PC-3 (cell line): ENCODE data around the gene RALBP1.

Source experiments
- EZH2phosphoT487 ChIP-seq: fragments of 300-600 bp; sonication (generic); IDR thresholded peaks from 2 replicates; pipeline ENCODE4 v1.6.1; 2018; ENCODE audit warnings: mild to moderate bottlenecking, antibody characterized with exemption, low read length, borderline replicate concordance
- TF ChIP-seq, protein P1 (sequence below): fragments of 300-600 bp; sonication (generic); conservative IDR thresholded peaks from 2 replicates; pipeline ENCODE4 v1.5.1; 2017; ENCODE audit warnings: antibody characterized with exemption, low read depth, mild to moderate bottlenecking, low read length

DNA sequence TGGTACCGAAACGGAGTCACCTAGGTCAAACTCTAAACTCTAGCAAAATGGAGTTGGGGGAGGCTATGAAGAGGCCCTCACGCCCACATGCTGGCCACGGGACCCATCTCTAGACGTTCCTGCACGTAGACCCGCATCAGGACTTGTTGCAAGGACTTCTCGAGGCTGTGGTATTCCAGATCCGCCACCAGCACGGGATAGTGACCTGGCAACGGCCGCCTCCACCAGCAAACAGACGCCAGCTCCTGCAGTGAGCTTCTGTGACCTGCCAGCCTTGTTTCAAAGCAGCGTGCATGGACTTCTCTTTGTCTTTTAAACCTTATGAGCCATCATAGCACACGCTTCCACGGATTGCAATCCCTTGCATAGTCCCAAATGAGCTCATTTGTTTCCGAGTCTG is 40.3 kb upstream of the RALBP1 start:
- TF ChIP-seq, protein P1, sequence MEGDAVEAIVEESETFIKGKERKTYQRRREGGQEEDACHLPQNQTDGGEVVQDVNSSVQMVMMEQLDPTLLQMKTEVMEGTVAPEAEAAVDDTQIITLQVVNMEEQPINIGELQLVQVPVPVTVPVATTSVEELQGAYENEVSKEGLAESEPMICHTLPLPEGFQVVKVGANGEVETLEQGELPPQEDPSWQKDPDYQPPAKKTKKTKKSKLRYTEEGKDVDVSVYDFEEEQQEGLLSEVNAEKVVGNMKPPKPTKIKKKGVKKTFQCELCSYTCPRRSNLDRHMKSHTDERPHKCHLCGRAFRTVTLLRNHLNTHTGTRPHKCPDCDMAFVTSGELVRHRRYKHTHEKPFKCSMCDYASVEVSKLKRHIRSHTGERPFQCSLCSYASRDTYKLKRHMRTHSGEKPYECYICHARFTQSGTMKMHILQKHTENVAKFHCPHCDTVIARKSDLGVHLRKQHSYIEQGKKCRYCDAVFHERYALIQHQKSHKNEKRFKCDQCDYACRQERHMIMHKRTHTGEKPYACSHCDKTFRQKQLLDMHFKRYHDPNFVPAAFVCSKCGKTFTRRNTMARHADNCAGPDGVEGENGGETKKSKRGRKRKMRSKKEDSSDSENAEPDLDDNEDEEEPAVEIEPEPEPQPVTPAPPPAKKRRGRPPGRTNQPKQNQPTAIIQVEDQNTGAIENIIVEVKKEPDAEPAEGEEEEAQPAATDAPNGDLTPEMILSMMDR = no peak
- TF ChIP-seq EZH2phosphoT487 = no peak
